Fibroblast of lung (primary cell): Measurements from ENCODE around the gene MITF. TPM values are rescaled to one million over a fixed set of nuclear protein-coding genes. Genes with fewer than 3 reads are reported as not detected.

ENCODE experiments used
- DNase-seq, 2 donors: peaks; one replicate each; pipeline versions ENCODE4 v3.0.0 to v3.0.0-alpha.2; 2010; ENCODE audit warnings: low read depth in 2 of 2
- H2AFZ ChIP-seq: 2 replicates; pipeline ENCODE4 v1.5.1; 2012; ENCODE audit warnings: low read length, control low read depth, inconsistent platforms
- H3K27ac ChIP-seq: 2 replicates; pipeline ENCODE4 v1.5.1; 2011; ENCODE audit warnings: low read length, control low read depth; ENCODE audit not compliant: insufficient read depth
- H3K27me3 ChIP-seq: 2 replicates; pipeline ENCODE4 v1.5.1; 2011; ENCODE audit warnings: mild to moderate bottlenecking, low read length; ENCODE audit not compliant: control insufficient read depth, insufficient read depth
- H3K36me3 ChIP-seq: 2 replicates; pipeline ENCODE4 v1.5.1; 2011; ENCODE audit warnings: low read length; ENCODE audit not compliant: control insufficient read depth, insufficient read depth
- H3K4me1 ChIP-seq: 2 replicates; pipeline ENCODE4 v1.5.1; 2011; ENCODE audit warnings: low read length; ENCODE audit not compliant: control insufficient read depth, insufficient read depth; ENCODE audit errors: extremely low read depth
- H3K4me2 ChIP-seq: 2 replicates; pipeline ENCODE4 v1.5.1; 2011; ENCODE audit warnings: low read length, control low read depth; ENCODE audit not compliant: insufficient read depth; ENCODE audit errors: extremely low read depth
- H3K4me3 ChIP-seq, 4 experiments: fragments of 200-600 bp in 1 of 4; sonication (generic) in 1 of 4; replicated peaks in 1 of 4; 2 replicates each; pipeline ENCODE4 v1.5.1; 2011 to 2016; ENCODE audit warnings: low read length in 4 of 4, low read depth in 3 of 4, mild to moderate bottlenecking in 3 of 4, control low read depth in 2 of 4, inconsistent platforms in 1 of 4, mixed read lengths in 1 of 4; ENCODE audit not compliant: insufficient read depth in 1 of 4; ENCODE audit errors: control extremely low read depth in 1 of 4
- H3K79me2 ChIP-seq: 2 replicates; pipeline ENCODE4 v1.5.1; 2012; ENCODE audit warnings: mild to moderate bottlenecking, low read length, inconsistent platforms; ENCODE audit not compliant: control insufficient read depth, insufficient read depth
- H3K9ac ChIP-seq: 2 replicates; pipeline ENCODE4 v1.5.1; 2011; ENCODE audit warnings: mild to moderate bottlenecking, low read length, control low read depth; ENCODE audit not compliant: insufficient read depth
- H3K9me3 ChIP-seq: 2 replicates; pipeline ENCODE4 v1.5.1; 2012; ENCODE audit warnings: low read depth, low read length; ENCODE audit not compliant: control insufficient read depth, insufficient read depth
- H4K20me1 ChIP-seq: 2 replicates; pipeline ENCODE4 v1.5.1; 2011; ENCODE audit warnings: low read length; ENCODE audit not compliant: control insufficient read depth, insufficient read depth; ENCODE audit errors: extremely low read depth
- EZH2 ChIP-seq: IDR thresholded peaks from 2 replicates; pipeline ENCODE4 v1.5.1; 2012; ENCODE audit warnings: low read length, control low read depth, mild to moderate bottlenecking; ENCODE audit errors: missing control alignments
- polyA plus RNA-seq, 2 donors: library from polyadenylated mRNA; depleted of rRNA in 1 of 2; stranded (reverse) in 1 of 2; unstranded in 1 of 2; fragments of >200 nt; gene quantifications; 2 replicates each; pipeline ENCODE4 v1.2.1, GENCODE V29; 2011 to 2012; ENCODE audit warnings: missing spikeins in 1 of 2
- total RNA-seq: library from RNA; depleted of rRNA; stranded (reverse); fragments of >200 nt; gene quantifications from 2 replicates; pipeline ENCODE4 v1.2.1, GENCODE V29; 2014
- TF ChIP-seq, protein P1 (sequence below), 2 donors: IDR thresholded peaks in 1 of 2; conservative IDR thresholded peaks in 1 of 2; 1 replicate in 1 of 2; 2 replicates in 1 of 2; pipeline ENCODE4 v1.5.1; 2011 to 2012; ENCODE audit warnings: low read length in 2 of 2, control low read depth in 1 of 2, inconsistent platforms in 1 of 2, low read depth in 1 of 2, mild to moderate bottlenecking in 1 of 2

Gene MITF
- total and polyA plus RNA-seq, 2 donors (not counting 1 experiment from before 2014, with no cell fraction given): 31.6 to 34.3 TPM

DNA sequence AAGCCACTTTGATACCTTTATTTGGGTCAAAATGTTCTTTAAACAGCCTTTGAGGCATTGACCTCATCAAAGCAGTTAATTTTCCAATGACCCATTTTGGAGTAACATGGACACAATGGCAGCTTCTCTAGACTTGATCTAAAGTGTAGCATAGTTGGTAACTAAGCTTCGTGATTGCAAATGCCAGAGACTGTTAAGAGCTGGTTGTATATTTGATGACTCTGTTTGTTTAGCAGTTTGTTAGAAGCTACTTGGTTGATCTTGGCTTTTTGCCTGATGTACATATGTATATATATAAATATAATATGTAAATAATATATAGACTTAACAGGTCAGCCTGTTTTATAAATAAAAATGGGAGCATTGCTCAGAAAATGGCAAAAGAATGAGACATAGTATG, 68.4 kb downstream of the MITF start:
- Histone ChIP-seq H3K4me3 (no peak overlapping the region), H3K4me2 (no peak overlapping the region), H3K36me3 (no peaks in the 10 kb centered on the region), H3K4me1 (peaks cover 4% of the 10 kb centered on the region), H3K27me3 (no peaks in the 10 kb centered on the region), H2AFZ (no peak overlapping the region), H3K79me2 (no peaks in the 10 kb centered on the region), H4K20me1 (no peaks in the 10 kb centered on the region), H3K9me3 (no peaks in the 10 kb centered on the region), H3K9ac (no peak overlapping the region), H3K27ac (no peak overlapping the region)
- no peak for DNase-seq
- TF ChIP-seq, protein P1, sequence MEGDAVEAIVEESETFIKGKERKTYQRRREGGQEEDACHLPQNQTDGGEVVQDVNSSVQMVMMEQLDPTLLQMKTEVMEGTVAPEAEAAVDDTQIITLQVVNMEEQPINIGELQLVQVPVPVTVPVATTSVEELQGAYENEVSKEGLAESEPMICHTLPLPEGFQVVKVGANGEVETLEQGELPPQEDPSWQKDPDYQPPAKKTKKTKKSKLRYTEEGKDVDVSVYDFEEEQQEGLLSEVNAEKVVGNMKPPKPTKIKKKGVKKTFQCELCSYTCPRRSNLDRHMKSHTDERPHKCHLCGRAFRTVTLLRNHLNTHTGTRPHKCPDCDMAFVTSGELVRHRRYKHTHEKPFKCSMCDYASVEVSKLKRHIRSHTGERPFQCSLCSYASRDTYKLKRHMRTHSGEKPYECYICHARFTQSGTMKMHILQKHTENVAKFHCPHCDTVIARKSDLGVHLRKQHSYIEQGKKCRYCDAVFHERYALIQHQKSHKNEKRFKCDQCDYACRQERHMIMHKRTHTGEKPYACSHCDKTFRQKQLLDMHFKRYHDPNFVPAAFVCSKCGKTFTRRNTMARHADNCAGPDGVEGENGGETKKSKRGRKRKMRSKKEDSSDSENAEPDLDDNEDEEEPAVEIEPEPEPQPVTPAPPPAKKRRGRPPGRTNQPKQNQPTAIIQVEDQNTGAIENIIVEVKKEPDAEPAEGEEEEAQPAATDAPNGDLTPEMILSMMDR (conservative IDR thresholded peaks at IDR 0.05 in 1 of 2, IDR thresholded peaks at IDR 0.05 in 1 of 2; ENCODE audit: low read depth in 1 of 2, low read length in 2 of 2): no peak
- no peak for TF ChIP-seq EZH2

DNA sequence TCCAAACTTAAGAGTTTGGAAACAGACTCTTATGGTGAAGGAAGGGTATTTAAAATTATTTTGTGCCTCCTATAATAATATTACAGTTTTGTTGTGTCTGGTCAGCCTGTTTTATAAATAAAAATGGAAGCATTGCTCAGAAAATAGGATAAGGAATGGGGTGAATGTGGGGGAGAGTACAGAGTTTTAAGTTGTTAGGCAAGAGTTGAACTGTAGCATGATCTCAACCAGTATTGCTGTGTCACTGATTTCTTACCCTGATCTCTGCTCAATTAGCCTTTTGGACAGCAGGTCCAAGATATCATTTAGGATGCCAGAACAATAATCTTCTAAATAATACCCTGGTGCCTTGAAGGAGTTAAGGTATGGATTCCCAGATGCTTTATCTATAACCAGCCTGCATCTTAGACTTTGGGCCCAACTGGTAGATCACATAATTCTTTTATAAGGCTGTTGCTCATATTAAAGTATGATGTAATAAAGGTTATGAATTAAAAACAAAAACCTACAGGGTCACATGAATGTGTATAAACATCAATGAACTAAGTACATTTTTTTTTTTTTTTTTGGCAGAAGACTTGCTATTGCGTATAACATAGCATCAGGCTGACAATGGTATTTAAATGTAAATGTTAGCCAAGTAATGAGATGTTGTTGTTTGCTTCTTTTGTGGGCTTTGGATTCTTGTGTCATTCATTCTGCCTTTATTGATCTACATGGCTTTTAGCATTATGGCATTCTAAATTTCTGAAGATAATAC, 70.0 kb downstream of the MITF start:
- Histone ChIP-seq H3K79me2 (no peaks in the 10 kb centered on the region), H3K27me3 (no peaks in the 10 kb centered on the region), H2AFZ (no peak overlapping the region), H3K36me3 (no peaks in the 10 kb centered on the region), H3K9ac (no peak overlapping the region), H3K4me2 (no peak overlapping the region), H3K27ac (no peak overlapping the region), H3K4me3 (no peak overlapping the region), H4K20me1 (no peaks in the 10 kb centered on the region), H3K9me3 (no peaks in the 10 kb centered on the region), H3K4me1 (peaks cover 4% of the 10 kb centered on the region)
- TF ChIP-seq, protein P1 (conservative IDR thresholded peaks at IDR 0.05 in 1 of 2, IDR thresholded peaks at IDR 0.05 in 1 of 2; ENCODE audit: low read depth in 1 of 2, low read length in 2 of 2): no peak
- no peak for TF ChIP-seq EZH2
- DNase-seq: peak in 1 of 2 donors; percentile 85

GRCh38 chr3:69811452-69812401, 72.5 kb downstream of the MITF start:
- Histone ChIP-seq H4K20me1 (no peaks in the 10 kb centered on the region), H3K9me3 (no peaks in the 10 kb centered on the region), H3K27ac (no peak overlapping the region), H3K4me3 (no peak overlapping the region), H3K4me2 (no peak overlapping the region), H2AFZ (no peak overlapping the region), H3K9ac (no peak overlapping the region), H3K36me3 (no peaks in the 10 kb centered on the region), H3K27me3 (no peaks in the 10 kb centered on the region), H3K4me1 (peaks cover 3% of the 10 kb centered on the region), H3K79me2 (no peaks in the 10 kb centered on the region)
- TF ChIP-seq EZH2: no peak
- TF ChIP-seq, protein P1 (conservative IDR thresholded peaks at IDR 0.05 in 1 of 2, IDR thresholded peaks at IDR 0.05 in 1 of 2; ENCODE audit: low read depth in 1 of 2, low read length in 2 of 2): no peak
- no peak for DNase-seq
